Upper lobe of right lung (tissue), 1 donor: ENCODE data around the gene CCT7. TPM values are rescaled to one million over a fixed set of nuclear protein-coding genes. Genes with fewer than 3 reads are reported as not detected.
A peak's percentile ranks its signal among the peaks of the same experiment; 100 is the strongest.

Experiments
- ATAC-seq: fragments of 200-7000 bp; cut with Tn5 transposase; one replicate; pipeline ENCODE4 v1.9.1; 2020; ENCODE audit warnings: mild to moderate bottlenecking, moderate library complexity
- DNase-seq: peaks from one replicate; pipeline ENCODE4 v3.0.0-alpha.2; 2020
- H3K27ac ChIP-seq: fragments of 200-600 bp; one replicate; pipeline ENCODE4 v1.8.0; 2022
- H3K27me3 ChIP-seq: fragments of 200-600 bp; one replicate; pipeline ENCODE4 v1.8.0; 2022; ENCODE audit warnings: mild to moderate bottlenecking
- H3K36me3 ChIP-seq: fragments of 200-600 bp; one replicate; pipeline ENCODE4 v1.8.0; 2022
- H3K4me1 ChIP-seq: fragments of 200-600 bp; one replicate; pipeline ENCODE4 v1.8.0; 2022
- H3K4me3 ChIP-seq: fragments of 200-600 bp; one replicate; pipeline ENCODE4 v1.8.0; 2022; ENCODE audit warnings: mild to moderate bottlenecking
- H3K9me3 ChIP-seq: fragments of 200-600 bp; one replicate; pipeline ENCODE4 v1.8.0; 2022
- CTCF ChIP-seq: fragments of 200-600 bp; IDR thresholded peaks from one replicate; pipeline ENCODE4 v1.8.0; 2022; ENCODE audit warnings: antibody characterized with exemption
- intact Hi-C: fragments of 100-400 bp; cut with DNase I; formaldehyde crosslinking; loops from one replicate; pipeline ENCODE4 v1.11.0; 2022
- total RNA-seq: library from RNA; stranded (reverse); fragmentation: NEBNext Ultra II Directional; extraction: Animal tissue kit (Norgen Biotek cat#: 25700); gene quantifications from one replicate; pipeline ENCODE4 v1.2.1, GENCODE V29; 2021
- donor health status: DM: no; HTN: yes; CAD: no; lungs with severe emphysema.

CCT7 gene
- total RNA-seq, 1 donor from 2014 or later, result 152 TPM

- Histone ChIP-seq H3K27me3 (no peaks in the 10 kb centered on the region), H3K4me1 (no peaks in the 10 kb centered on the region), H3K27ac (no peak overlapping the region), H3K4me3 (no peak overlapping the region), H3K9me3 (no peaks in the 10 kb centered on the region), H3K36me3 (peaks cover 55% of the 10 kb centered on the region)
- intact Hi-C loops, result no loop called here
- DNase-seq, result peak; percentile 44
- ATAC-seq, result peak; percentile 44
- no peak for TF ChIP-seq CTCF
Measured at GRCh38 chr2:73253901-73254300, 19.8 kb downstream of the CCT7 start.

- Histone ChIP-seq H3K27ac (no peak overlapping the region), H3K9me3 (no peaks in the 10 kb centered on the region), H3K4me1 (no peaks in the 10 kb centered on the region), H3K4me3 (no peak overlapping the region), H3K36me3 (peaks cover 49% of the 10 kb centered on the region), H3K27me3 (no peaks in the 10 kb centered on the region)
- DNase-seq (peak; percentile 9), ATAC-seq (no peak)
- TF ChIP-seq CTCF, result no peak
- intact Hi-C loops, result no loop called here
Measured at GRCh38 chr2:73254343-73255006, 20.4 kb downstream of the CCT7 start.

- ATAC-seq (no peak), DNase-seq (peak; percentile 53)
- H3K4me1 ChIP-seq, result no peaks in the 10 kb centered on the region
- H3K27me3 ChIP-seq, result no peaks in the 10 kb centered on the region
- no peak overlapping the region for H3K27ac ChIP-seq
- no peak for TF ChIP-seq CTCF
- intact Hi-C loops, result no loop called here
- H3K4me3 ChIP-seq, result no peak overlapping the region
- H3K9me3 ChIP-seq, result no peaks in the 10 kb centered on the region
- H3K36me3 ChIP-seq, result peaks cover 43% of the 10 kb centered on the region
Measured at GRCh38 chr2:73255007-73255644, 21.0 kb downstream of the CCT7 start.

GRCh38 chr2:73255907-73256617 lies 22.0 kb downstream of the CCT7 start:
- H3K4me1 ChIP-seq, result no peaks in the 10 kb centered on the region
- DNase-seq, result peak; percentile 32
- ATAC-seq, result no peak
- TF ChIP-seq CTCF, result no peak
- no peaks in the 10 kb centered on the region for H3K27me3 ChIP-seq
- H3K27ac ChIP-seq, result no peak overlapping the region
- intact Hi-C loops, result no loop called here
- no peak overlapping the region for H3K4me3 ChIP-seq
- H3K9me3 ChIP-seq, result no peaks in the 10 kb centered on the region
- H3K36me3 ChIP-seq, result peaks cover 33% of the 10 kb centered on the region

- ATAC-seq (no peak), DNase-seq (no peak)
- no peaks in the 10 kb centered on the region for H3K9me3 ChIP-seq
- H3K36me3 ChIP-seq, result peaks cover 28% of the 10 kb centered on the region
- intact Hi-C loops, result no loop called here
- TF ChIP-seq CTCF, result no peak
- H3K4me3 ChIP-seq, result no peak overlapping the region
- H3K4me1 ChIP-seq, result no peaks in the 10 kb centered on the region
- no peak overlapping the region for H3K27ac ChIP-seq
- no peaks in the 10 kb centered on the region for H3K27me3 ChIP-seq
Measured at GRCh38 chr2:73256618-73256922, 22.5 kb downstream of the CCT7 start.
